ACC112 (cell line): ENCODE measurements around the gene TNFSF9.
"Not testable (repeated sequence)": the region's sequence is repeated elsewhere in the genome, so short reads cannot be mapped to it uniquely, and the experiment has no call there.

Experiments
- H2AFZ ChIP-seq: fragments of 200-600 bp; sonication (generic); one replicate; pipeline ENCODE4 v1.6.0; 2017; ENCODE audit warnings: antibody characterized with exemption, low read length; ENCODE audit not compliant: unreplicated experiment
- H3K27ac ChIP-seq: fragments of 200-600 bp; sonication (generic); 2 replicates; pipeline ENCODE4 v1.5.1; 2014; ENCODE audit warnings: low read depth, mild to moderate bottlenecking, antibody characterized with exemption, low read length, moderate library complexity
- H3K27me3 ChIP-seq: fragments of 200-600 bp; sonication (generic); 2 replicates; pipeline ENCODE4 v1.6.1; 2014; ENCODE audit warnings: mild to moderate bottlenecking, antibody characterized with exemption, low read length, moderate library complexity, mixed read lengths; ENCODE audit not compliant: insufficient read depth
- H3K36me3 ChIP-seq: fragments of 200-600 bp; sonication (generic); 2 replicates; pipeline ENCODE4 v1.6.1; 2016; ENCODE audit warnings: mild to moderate bottlenecking, antibody characterized with exemption, low read length, moderate library complexity, mixed read lengths; ENCODE audit not compliant: insufficient read depth
- H3K4me1 ChIP-seq: fragments of 200-600 bp; sonication (generic); one replicate; pipeline ENCODE4 v1.6.1; 2016; ENCODE audit warnings: low read length, mixed read lengths; ENCODE audit not compliant: insufficient read depth, unreplicated experiment, control insufficient read depth
- H3K4me3 ChIP-seq: fragments of 200-600 bp; sonication (generic); 2 replicates; pipeline ENCODE4 v1.5.1; 2014; ENCODE audit warnings: mild to moderate bottlenecking, low read depth, low read length
- H3K79me2 ChIP-seq: fragments of 200-600 bp; sonication (generic); one replicate; pipeline ENCODE4 v1.6.0; 2016; ENCODE audit warnings: low read length; ENCODE audit not compliant: control insufficient read depth, unreplicated experiment, insufficient read depth

Gene TNFSF9

DNA sequence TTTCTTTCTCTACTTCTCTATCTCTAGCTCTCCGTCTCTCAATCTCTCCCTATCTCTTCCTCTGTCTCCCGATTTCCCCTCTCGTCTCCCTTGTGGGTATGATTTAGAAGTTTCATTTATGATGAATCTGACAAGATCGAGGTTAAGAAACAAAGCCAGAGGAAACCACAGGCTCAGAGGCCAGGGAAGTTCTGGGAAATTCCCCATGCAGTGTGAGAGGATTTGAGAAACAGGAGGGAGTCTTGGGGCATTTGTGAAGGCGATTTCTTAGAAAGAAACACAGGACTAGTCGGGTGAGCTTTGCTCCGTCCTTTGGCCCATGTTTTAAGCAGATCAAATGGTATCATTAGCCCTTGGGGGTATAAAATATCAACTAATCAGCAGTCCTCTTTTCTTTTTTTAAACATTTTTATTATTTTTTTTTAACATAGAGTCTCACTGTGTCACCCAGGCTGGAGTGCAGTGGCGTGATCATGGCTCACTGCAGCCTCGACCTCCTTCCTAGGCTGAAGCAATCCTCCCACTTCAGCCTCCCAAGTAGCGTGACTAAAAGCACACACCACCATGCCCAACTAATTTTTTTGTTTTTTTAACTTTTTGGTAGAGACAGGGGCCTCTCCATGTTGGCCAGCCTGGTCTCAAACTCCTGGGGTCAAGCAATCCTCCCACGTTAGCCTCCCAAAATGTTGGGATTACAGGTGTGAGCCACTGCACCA, 25.8 kb downstream of the TNFSF9 start:
- Histone ChIP-seq H3K36me3 (no peaks in the 10 kb centered on the region), H2AFZ (no peak overlapping the region), H3K4me1 (peaks cover 4% of the 10 kb centered on the region), H3K79me2 (no peaks in the 10 kb centered on the region), H3K27ac (no peak overlapping the region), H3K4me3 (no peak overlapping the region; the same call in 1 of the 2 replicates), H3K27me3 (no peaks in the 10 kb centered on the region)

DNA sequence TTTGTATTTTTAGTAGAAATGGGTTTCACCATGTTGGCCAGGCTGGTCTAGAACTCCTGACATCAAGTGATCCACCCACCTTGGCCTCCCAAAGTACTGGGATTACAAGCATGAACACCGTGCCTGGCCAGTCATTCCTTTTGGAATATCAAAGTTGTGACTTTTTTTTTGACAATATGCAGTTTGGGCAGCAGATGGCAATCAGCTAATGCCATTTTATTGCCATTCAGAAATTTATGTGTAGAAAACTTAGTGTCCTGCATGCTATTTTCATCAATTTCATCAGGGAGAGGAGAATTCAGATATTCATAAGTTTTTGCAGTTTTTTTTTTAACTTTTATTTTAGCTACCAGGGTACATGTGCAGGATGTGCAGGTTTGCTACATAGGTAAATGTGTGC, 31.6 kb downstream of the TNFSF9 start:
- not testable (repeated sequence) for H3K4me1 ChIP-seq, H3K27me3 ChIP-seq, H3K36me3 ChIP-seq, H3K27ac ChIP-seq, H3K79me2 ChIP-seq, H3K4me3 ChIP-seq, H2AFZ ChIP-seq

DNA sequence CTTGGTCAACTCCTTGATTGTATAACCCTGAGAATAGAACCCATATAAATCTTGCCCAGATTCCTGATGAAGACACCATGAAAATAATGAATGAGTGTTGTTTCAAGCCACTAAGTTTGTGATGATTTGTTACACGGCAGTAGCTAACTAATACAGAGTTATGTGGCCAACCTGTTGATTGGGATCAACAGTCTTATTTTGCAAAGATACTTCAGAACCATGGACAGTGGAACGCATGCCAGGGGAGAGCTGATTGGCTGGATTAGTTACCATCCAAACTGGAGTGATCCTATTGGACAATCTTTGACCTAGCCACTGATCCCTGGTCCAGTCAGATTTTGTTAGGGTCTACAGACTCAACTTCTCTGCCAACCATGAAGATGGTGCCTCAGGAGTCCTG, 33.6 kb downstream of the TNFSF9 start:
- H3K4me1 ChIP-seq: no peaks in the 10 kb centered on the region
- no peaks in the 10 kb centered on the region for H3K79me2 ChIP-seq

DNA sequence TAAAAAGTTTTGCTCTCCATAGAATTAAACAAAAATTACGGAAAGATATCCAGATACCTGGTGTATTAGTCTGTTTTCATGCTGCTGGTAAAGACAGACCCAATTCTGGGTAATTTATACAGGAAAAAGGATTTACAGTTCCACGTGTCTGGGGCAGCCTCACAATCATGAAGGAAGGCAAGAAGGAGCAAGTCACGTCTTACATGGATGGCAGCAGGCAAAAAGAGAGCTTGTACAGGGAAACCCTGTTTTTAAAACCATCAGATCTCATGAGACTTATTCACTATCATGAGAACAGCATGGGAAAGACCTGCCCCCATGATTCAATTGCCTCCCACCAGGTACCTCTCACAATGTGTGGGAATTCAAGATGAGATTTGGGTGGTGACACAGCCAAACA, 35.9 kb downstream of the TNFSF9 start:
- peaks cover 26% of the 10 kb centered on the region; the same call in 1 of the 2 replicates for H3K27me3 ChIP-seq
- H2AFZ ChIP-seq, H3K4me1 ChIP-seq, H3K4me3 ChIP-seq, H3K27ac ChIP-seq, H3K36me3 ChIP-seq, H3K79me2 ChIP-seq: not testable (repeated sequence)

More for the DNA sequence above, 33.6 kb downstream of the TNFSF9 start:
- Histone ChIP-seq H2AFZ (no peak overlapping the region), H3K4me3 (no peak overlapping the region), H3K27ac (no peak overlapping the region), H3K36me3 (no peaks in the 10 kb centered on the region), H3K27me3 (peaks cover 16% of the 10 kb centered on the region; the same call in 1 of the 2 replicates)

DNA sequence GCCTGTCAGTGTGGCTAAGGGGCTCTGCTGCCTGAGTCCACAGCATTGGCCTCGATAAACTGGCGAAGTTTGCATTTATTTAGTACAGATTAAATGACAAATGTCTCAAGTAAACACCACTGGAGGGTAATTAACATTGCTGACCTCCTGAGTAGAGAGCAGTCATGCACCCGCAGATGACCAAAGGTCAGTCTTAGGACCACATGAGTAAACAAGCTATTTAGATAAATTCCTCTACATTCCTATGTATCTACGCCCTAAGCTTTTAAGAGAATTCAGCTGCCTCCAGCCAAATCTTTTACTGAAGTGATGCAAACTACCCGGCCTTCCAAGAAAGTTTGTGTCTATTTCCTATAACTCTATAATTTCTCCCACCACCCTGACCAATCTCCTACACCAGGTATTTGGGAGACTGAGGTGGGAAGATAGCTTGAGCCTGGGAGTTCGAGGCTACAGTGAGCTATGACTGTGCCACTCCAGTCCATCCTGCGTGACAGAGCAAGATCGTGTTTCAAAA, 37.2 kb downstream of the TNFSF9 start:
- H3K36me3 ChIP-seq: no peaks in the 10 kb centered on the region
- no peaks in the 10 kb centered on the region for H3K4me1 ChIP-seq
- no peak overlapping the region for H3K4me3 ChIP-seq
- no peak overlapping the region for H2AFZ ChIP-seq
- no peaks in the 10 kb centered on the region for H3K79me2 ChIP-seq
- no peak overlapping the region for H3K27ac ChIP-seq
- peaks cover 35% of the 10 kb centered on the region; the same call in 1 of the 2 replicates for H3K27me3 ChIP-seq

DNA sequence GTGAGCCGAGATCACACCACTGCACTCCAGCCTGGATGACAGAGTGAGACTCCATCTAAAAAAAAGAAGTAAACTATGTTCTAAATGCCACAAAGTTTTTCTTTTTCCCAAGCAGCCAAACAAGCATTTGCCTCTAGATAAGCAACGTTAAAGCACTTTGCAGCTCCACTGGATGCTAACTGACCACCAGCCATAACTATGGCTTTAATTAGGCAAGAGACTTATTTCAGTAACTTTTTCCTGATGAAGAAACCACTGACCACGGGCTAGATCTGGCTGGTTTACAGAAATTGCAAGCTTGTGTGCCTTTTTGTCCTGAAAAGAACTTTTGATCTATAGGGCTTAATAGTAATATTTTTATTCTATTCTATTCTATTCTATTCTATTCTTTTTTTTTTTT, 38.0 kb downstream of the TNFSF9 start:
- Histone ChIP-seq H3K27ac (no peak overlapping the region), H3K4me1 (no peaks in the 10 kb centered on the region), H2AFZ (no peak overlapping the region), H3K36me3 (no peaks in the 10 kb centered on the region), H3K4me3 (no peak overlapping the region), H3K27me3 (peaks cover 40% of the 10 kb centered on the region; the same call in 1 of the 2 replicates), H3K79me2 (no peaks in the 10 kb centered on the region)

DNA sequence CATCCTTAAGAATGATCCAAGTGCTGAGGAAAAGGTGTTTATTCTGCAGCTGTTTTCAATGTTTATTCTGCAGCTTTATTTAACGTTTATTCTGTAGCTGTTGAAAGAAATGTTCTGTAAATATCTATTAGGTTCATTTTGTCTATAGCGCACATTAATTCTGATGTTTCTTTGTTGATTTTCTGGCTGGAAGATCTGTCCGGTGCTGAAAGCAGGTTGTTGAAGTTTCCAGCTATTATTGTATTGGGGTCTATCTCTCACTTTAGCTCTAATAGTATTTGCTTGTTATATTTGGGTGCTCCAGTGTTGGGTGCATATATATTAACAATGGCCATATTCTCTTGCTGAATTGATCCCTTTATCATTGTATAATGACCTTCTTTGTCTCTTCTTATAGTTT, 39.9 kb downstream of the TNFSF9 start:
- Histone ChIP-seq H3K4me3 (no peak overlapping the region), H3K27me3 (peaks cover 39% of the 10 kb centered on the region; the same call in 1 of the 2 replicates), H3K4me1 (no peaks in the 10 kb centered on the region), H3K27ac (no peak overlapping the region), H3K36me3 (no peaks in the 10 kb centered on the region), H2AFZ (no peak overlapping the region), H3K79me2 (no peaks in the 10 kb centered on the region)

DNA sequence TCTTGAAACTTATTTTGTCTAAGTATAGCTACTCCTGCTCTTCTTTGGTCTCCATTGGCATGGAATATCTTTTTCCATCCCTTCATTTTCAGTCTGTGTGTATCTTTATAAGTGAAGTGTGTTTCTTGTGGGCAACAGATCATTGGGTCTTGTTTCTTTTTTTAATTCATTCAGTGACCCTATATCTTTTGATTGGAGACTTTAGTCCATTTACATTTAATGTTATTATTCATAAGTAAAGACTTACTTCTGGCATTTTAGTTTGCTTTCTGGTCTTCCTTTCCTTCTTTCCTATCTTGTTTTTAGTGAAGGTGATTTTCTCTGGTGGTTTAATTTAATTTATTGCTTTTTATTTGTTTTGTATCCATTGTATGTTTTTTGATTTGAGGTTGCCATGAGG, 40.3 kb downstream of the TNFSF9 start:
- H3K27ac ChIP-seq: no peak overlapping the region
- no peaks in the 10 kb centered on the region for H3K79me2 ChIP-seq
- H2AFZ ChIP-seq: no peak overlapping the region
- H3K4me3 ChIP-seq: no peak overlapping the region
- no peaks in the 10 kb centered on the region for H3K36me3 ChIP-seq
- peaks cover 39% of the 10 kb centered on the region; the same call in 1 of the 2 replicates for H3K27me3 ChIP-seq
- no peaks in the 10 kb centered on the region for H3K4me1 ChIP-seq

DNA sequence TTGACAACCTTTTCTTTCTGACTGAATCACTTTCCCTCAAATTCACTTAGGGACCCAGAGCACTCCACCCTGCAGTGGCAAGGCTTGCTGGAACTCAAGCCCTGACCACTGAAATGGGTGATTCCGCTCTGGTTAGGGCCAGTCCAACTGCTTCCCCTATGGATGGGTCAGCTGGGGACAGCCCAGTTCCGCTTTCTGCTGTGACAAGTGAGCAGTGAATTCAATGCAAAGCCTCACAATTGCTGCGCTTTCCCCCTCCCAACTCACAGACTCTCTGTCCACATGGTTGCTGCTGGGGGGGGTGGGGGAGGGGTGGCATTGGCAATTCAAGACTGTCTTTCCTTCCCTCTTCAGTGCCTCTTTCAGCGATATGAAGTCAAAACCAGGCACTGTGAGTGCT, 41.4 kb downstream of the TNFSF9 start:
- no peaks in the 10 kb centered on the region for H3K36me3 ChIP-seq
- H3K27me3 ChIP-seq: peaks cover 35% of the 10 kb centered on the region; the same call in 1 of the 2 replicates
- no peak overlapping the region for H3K27ac ChIP-seq
- H2AFZ ChIP-seq: no peak overlapping the region
- H3K79me2 ChIP-seq: no peaks in the 10 kb centered on the region
- no peaks in the 10 kb centered on the region for H3K4me1 ChIP-seq
- no peak overlapping the region for H3K4me3 ChIP-seq

DNA sequence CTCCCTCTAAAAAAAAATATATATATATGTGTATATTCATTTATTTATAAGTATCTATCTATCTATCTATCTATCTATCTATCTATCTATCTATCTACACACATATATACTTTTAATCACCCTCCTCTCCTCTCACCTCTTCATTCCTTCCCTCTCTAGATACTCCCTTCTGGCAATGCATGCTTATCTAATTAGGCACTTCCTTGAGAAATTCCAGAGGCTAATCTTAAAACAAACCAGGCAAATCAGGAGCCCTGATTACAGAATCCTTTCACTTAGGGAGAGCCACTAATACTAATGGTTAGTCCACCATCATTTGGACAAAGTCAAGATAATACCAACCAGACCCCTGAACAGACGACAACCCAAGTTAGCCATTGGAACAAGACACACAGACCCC, 42.5 kb downstream of the TNFSF9 start:
- Histone ChIP-seq H2AFZ (no peak overlapping the region), H3K79me2 (no peaks in the 10 kb centered on the region), H3K4me3 (no peak overlapping the region), H3K27me3 (peaks cover 26% of the 10 kb centered on the region; the same call in 1 of the 2 replicates), H3K36me3 (no peaks in the 10 kb centered on the region), H3K27ac (no peak overlapping the region), H3K4me1 (no peaks in the 10 kb centered on the region)

DNA sequence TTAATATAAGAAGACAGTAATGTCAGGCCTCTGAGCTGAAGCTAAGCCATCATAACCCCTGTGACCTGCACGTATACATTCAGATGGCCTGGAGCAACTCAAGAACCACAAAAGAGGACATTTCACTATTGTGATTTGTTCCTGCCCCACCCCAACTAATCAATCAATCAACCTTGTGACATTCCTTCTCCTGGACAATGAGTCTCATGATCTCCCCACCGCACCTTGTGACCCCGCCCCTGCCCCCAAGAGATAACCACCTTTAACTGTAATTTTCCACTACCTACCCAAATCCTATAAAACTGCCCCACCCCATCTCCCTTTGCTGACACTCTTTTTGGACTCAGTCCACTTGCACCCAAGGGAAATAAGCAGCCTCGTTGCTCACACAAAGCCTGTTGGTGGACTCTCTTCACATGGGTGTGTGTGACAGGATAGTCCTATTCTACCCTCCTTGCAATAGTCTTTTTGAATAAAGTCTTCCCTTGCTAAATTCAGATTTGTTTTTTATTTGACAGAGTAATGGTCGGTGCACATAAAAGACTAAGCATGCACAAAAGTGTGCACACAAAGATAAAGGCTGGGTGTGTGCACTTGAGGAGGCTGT, 46.1 kb downstream of the TNFSF9 start:
- Histone ChIP-seq H3K4me3 (no peak overlapping the region), H3K79me2 (no peaks in the 10 kb centered on the region), H2AFZ (no peak overlapping the region), H3K4me1 (peaks cover 5% of the 10 kb centered on the region), H3K36me3 (no peaks in the 10 kb centered on the region), H3K27ac (no peak overlapping the region), H3K27me3 (peaks cover 13% of the 10 kb centered on the region; the same call in 1 of the 2 replicates)
